ENCODE results near the gene SCAMP5.

SCAMP5 gene

DNA sequence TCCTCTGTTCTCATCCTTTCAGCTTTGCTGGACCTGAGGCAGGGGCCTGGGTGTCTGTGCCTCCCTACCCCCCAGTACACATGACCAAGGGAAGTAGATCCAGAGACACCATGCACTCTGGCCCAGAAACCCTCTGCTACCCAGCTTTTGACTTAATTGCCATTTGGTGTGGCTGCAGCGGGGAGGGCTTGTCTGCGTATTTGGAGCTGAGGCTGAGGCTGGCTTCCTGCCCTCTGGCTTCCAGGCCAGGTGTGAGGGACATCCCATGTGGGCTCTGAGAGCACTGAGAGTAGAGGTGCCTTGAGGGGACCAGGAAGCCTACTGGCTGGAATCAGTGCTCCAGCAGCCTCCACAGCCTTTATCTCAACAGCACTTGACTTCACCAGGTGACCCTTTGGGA, 54.9 kb downstream of the SCAMP5 start:
- DNase-seq (ENCODE audit: low read depth), result no peak
- no peak overlapping the region for H3K4me3 ChIP-seq (ENCODE audit: low read depth, low read length)
- TF ChIP-seq, protein P1, sequence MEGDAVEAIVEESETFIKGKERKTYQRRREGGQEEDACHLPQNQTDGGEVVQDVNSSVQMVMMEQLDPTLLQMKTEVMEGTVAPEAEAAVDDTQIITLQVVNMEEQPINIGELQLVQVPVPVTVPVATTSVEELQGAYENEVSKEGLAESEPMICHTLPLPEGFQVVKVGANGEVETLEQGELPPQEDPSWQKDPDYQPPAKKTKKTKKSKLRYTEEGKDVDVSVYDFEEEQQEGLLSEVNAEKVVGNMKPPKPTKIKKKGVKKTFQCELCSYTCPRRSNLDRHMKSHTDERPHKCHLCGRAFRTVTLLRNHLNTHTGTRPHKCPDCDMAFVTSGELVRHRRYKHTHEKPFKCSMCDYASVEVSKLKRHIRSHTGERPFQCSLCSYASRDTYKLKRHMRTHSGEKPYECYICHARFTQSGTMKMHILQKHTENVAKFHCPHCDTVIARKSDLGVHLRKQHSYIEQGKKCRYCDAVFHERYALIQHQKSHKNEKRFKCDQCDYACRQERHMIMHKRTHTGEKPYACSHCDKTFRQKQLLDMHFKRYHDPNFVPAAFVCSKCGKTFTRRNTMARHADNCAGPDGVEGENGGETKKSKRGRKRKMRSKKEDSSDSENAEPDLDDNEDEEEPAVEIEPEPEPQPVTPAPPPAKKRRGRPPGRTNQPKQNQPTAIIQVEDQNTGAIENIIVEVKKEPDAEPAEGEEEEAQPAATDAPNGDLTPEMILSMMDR (IDR thresholded peaks at IDR 0.05; ENCODE audit: insufficient read depth, low read depth, low read length, missing control alignments), result no peak

DNA sequence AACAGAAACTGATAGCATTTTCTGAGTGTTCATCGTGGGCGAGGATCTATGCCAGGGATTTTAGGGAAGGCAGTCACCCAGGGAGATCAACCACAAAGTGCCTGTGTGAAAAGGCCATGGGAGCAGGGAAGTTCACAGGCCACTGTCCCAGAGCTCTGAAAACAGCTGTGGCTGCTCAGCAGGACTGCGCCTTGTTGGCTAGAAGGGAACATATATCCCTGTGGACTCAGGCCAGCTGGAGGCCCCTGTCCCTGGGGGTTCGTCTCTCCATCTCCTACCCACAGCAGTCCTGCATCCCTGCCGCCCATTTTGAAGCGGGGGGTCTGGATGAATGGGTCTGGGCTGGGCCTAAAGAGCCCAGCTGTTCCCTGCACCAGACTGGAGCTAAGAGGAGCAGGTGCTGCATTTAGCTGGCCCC, 55.8 kb downstream of the SCAMP5 start:
- TF ChIP-seq, protein P1 (IDR thresholded peaks at IDR 0.05; ENCODE audit: insufficient read depth, low read depth, low read length, missing control alignments), result no peak
- DNase-seq (ENCODE audit: low read depth), result no peak
- H3K4me3 ChIP-seq (ENCODE audit: low read depth, low read length), result no peak overlapping the region

DNA sequence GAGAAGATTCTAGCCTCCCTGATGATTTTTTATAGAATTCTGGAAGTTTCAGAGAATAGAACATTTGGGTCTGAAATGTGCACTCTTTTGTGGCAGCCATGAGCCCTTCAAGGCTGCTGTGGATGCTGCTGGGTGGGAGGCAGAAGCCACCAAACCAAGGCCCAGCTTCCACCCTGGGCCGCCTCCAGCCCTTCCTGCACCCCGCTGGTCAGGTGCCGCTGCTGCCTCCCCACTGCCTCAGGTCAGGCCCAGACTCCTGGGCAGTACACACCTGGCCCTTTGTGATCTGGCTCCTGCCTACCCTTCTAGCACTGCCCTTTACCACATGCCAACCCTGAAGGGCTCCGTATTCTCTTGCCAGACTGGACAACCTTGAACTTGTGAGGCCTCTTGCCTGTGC, 56.3 kb downstream of the SCAMP5 start:
- H3K4me3 ChIP-seq (ENCODE audit: low read depth, low read length), result no peak overlapping the region
- TF ChIP-seq, protein P1 (IDR thresholded peaks at IDR 0.05; ENCODE audit: insufficient read depth, low read depth, low read length, missing control alignments), result no peak
- DNase-seq (ENCODE audit: low read depth), result no peak

DNA sequence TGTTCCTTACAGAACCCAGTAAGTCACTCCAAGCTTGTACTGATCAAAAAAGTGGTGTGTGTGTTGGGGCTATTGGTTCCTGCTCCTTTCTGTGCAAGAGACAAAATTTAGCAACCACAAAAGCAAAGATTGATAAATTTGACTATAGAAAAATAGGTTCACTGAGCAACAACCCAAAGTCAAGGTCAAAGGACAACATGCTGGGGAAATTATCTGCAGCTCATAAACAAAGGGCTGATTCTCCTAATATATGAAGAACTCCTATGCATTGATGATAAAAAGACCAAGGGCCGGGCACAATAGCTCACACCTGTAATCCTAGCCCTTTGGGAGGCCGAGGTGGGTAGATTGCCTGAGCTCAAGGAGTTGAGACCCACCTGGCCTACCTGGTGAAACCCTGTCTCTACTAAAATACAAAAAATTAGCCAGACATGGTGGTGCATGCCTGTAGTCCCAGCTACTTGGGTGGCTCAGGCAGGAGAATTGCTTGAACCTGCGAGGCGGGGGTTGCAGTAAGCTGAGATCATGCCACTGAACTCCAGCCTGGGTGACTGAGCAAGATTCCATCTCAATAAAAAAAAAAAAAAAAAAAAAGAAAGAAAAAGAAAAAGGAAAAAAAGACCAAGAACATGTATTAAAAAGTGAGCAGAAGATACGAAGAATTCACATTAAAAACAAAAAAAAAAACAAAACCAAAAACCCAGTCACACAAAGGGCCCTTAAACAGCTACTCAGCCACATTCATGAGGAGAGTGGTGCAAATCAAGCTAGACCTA, 57.8 kb downstream of the SCAMP5 start:
- H3K4me3 ChIP-seq (ENCODE audit: low read depth, low read length), result no peak overlapping the region
- DNase-seq (ENCODE audit: low read depth), result no peak
- TF ChIP-seq, protein P1 (IDR thresholded peaks at IDR 0.05; ENCODE audit: insufficient read depth, low read depth, low read length, missing control alignments), result no peak

DNA sequence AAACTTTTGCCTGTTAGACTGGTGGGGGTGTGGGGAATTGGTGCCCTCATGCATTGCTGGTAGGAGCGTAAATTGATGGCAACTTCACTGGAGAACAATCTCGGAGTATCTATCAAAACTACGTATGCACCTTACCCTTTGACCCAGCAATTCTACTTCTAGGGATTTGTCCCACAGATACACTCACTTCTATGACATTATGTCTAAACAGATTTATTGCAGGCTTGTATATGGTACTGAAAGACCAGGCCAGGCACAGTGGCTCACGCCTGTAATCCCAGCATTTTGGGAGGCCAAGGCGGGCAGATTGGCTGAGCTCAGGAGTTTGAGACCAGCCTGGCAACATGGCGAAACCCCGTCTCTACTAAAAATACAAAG, 58.4 kb downstream of the SCAMP5 start:
- TF ChIP-seq, protein P1 (IDR thresholded peaks at IDR 0.05; ENCODE audit: insufficient read depth, low read depth, low read length, missing control alignments), result no peak
- no peak overlapping the region for H3K4me3 ChIP-seq (ENCODE audit: low read depth, low read length)
- no peak for DNase-seq (ENCODE audit: low read depth)

DNA sequence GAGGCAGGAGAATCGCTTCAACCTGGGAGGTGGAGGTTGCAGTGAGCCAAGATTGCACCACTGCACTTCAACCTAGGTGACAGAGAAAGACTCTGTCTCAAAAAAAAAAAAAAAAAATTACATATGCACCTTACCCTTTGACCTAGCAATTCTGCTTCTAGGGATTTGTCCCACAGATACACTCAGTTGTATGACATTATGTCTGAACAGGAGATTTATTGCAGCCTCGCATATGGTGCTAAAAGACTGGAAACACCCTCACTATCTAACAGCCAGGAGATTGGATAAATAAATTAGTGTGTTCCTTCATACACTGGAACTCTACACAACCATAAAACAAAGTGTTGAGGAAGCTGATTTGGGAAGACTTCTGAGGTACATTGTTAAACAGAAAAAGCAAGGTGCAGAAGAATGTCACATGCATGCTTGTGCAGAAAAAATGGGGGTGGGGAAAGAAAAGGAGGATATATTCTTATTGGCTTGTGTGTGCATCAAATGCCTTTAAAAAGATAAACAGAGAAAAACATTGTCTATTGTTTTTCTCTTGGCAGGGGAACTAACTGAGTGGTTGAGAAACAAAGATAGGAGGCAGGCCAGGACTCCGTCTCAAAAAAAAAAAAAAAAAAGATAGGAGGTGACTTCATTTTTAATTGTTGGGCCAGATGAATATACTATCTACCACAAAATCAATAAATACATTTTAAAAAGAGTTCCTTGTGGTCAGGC, 59.0 kb downstream of the SCAMP5 start:
- no peak for DNase-seq (ENCODE audit: low read depth)
- H3K4me3 ChIP-seq (ENCODE audit: low read depth, low read length), result no peak overlapping the region
- TF ChIP-seq, protein P1 (IDR thresholded peaks at IDR 0.05; ENCODE audit: insufficient read depth, low read depth, low read length, missing control alignments), result no peak

All from GM12865 (cell line).